Head of caudate nucleus (tissue), 42 donors: Measurements from ENCODE around the gene LIN7B.

Experiments
- DNase-seq, 42 donors: peaks; one replicate each; pipeline versions ENCODE4 v3.0.0 to v3.0.0-alpha.2; 2020 to 2021; ENCODE audit warnings: mixed read lengths in 7 of 42
- intact Hi-C: fragments of 100-400 bp; cut with DNase I; formaldehyde crosslinking; loops from one replicate; pipeline ENCODE4 v1.15.0; 2022

Gene LIN7B

DNA sequence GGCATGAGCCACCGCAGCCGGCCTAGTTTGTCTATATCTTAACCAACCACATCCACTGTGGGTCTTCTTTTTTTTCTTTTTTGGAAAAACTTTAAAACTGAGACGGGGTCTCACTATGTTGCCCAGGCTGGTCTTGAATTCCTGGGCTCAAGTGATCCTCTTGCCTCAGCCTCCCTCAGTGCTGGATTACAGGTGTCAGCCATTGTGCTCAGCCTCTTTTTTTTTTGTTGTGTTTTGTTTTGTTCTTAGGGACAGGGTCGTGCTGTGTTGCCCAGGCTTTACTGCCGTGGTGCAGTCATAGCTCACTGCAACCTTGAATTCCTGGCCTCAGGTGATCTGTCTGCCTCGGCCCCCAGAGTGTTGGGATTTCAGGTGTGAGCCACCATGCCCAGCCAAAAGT is 21.5 kb upstream of the LIN7B start:
- intact Hi-C loops: no loop called here
- DNase-seq: no peak

DNA sequence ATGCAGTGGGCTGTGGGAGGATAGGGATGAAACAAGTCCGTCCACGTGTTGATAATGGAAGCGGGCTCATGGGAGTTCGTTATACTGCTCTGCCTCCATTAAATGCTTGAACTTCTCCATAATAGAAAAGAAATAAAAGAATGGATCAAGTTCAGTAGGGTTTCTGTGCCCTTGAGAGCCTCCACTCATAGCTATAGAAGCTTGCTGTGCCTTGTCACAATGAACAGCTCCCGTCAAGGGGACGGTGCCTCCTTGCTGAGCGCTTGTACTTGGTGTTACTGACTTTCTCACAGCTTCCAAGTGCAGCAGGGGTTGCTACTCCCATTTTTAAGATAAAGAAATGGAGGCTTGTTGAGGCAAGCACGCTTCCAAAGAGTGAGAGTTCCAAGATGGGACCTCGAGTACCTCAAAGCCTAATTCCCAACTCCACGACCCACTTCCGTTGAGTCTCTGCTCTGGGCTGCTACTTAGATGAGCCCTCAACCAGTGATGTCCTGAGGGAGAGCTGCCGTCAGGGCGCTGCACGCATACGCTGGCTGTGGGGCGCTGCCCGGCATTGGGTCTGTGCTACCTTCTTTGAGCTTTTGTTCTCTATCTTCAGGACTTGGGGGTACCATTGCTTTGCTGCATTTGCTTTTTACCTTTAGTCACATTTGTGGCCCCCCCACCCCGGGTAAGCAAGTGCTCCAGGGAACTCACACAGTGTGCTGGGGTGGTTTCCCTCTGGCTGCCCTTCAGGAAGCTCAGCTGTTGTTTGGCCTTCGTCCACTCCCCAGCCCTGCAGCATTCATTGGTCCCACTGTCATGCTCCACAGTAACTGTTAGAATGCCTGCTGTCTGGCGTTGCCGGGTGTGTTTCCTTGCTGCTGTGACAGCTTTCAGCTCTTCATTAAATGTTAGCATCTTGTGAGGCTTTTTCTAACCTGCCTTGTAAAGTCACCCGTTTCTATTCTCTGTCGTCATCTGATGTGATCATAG is 19.4 kb upstream of the LIN7B start:
- intact Hi-C loops: loop anchor here (5.0 kb wide), 1 partner anchor 53 kb away; no protein-coding TSS in a partner anchor
- DNase-seq: peak in 34 of 42 donors; percentile 29 to 78 (median 52)

DNA sequence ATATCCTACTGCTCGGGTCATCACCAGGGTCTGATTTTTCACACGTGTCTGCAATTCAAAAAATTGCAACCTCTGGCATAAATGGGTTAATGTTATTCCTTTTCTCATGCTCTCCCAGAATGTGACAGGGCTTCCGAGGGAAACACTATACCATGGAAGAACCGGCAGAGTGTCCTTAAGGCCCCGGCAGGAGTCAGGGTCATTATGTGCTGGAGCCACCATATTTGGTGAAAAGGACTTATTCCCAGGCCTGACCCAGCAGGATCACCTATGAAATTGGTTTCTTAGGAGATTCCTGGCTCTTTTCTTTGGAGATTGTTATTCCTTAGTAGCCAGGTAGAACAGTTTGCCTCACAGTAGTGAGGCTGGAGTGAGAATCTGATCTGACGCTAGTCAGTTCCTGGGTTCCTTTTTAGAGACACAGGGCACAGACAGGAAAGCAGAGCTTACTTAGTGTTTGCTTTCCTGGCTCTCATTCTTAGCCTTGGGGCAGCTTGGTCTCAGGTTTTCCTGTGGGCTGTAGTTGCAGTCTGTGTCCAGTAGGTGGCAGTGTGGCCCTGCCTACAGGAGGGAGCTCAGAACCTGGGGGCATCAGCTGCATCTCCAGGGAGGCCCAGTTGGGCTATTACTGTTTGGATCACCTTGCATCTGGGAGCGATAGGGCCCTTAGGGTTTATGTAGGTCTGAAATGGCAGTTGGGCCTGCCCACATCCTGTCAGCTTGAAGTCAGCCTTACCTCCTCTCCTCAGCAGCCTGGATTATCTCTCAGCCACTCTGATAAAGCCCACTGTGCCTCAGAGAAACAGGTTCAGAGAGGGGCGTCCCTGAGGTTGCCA is 16.5 kb upstream of the LIN7B start:
- peak in 41 of 42 donors; percentile 51 to 88 (median 74) for DNase-seq
- intact Hi-C loops: loop anchor here (5.0 kb wide), 1 partner anchor 50 kb away; no protein-coding TSS in a partner anchor

DNA sequence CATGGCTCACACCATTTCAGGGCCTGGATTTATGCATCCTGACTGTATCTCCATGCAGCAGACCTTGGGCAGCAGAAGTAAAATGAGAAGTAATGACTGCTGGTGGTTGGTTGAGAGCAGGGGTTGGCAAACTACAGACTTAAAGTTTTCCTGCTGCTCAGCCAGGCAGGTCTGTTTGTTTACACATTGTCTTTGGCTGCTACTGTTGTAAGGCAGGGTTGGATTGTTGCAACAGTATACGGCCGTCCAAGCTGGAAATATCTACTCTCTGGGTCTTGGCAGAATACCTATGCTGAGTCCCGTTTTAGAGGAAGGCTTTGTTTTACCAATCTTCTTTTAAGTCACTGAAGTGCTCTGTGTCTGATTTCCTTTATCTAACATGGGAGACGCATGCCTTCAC is 15.4 kb upstream of the LIN7B start:
- no peak for DNase-seq
- intact Hi-C loops: loop anchor here (5.0 kb wide), 1 partner anchor 49 kb away; no protein-coding TSS in a partner anchor

DNA sequence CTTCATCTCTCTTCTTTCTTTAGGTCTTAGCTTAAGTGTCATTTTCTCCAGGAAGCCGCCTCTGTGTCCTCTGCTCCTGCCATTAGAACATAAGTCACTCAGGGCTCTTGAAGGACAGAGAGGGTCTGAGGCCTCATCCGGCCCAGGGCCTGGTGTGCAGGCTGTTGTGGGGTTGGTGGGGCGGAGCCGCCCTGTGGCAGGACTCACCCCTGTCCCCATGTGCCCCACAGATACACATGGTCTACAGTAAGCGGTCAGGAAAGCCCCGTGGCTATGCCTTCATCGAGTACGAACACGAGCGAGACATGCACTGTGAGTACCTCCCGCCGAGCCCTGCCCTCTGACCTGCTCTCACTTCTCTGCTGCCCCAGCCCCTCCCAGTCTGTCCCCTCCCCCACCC is 13.0 kb upstream of the LIN7B start:
- intact Hi-C loops: loop anchor here (10.0 kb wide), 1 partner anchor 114 kb away; no protein-coding TSS in a partner anchor
- DNase-seq: no peak

DNA sequence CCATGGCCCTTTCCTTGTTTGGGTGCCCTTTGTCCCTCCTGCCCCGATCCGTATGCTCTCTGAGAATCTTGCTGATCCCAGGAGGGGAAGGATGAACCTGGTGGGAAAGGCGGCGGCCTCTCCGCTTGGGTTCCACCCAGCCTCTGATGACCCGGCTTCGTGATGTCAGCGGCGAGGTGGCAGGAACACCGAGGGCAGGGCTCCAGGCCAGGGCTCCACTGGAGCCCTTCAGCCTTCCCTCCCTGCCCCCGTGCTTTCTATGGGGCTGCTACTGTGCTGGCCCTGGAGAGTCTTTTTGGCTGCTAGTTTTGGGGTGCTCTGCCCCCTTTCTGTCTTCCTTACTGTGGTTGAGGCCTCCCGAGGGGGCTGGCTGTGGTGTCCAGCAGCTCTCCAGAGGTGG is 11.9 kb upstream of the LIN7B start:
- DNase-seq: no peak
- intact Hi-C loops: loop anchor here (10.0 kb wide), 1 partner anchor 112 kb away; no protein-coding TSS in a partner anchor

DNA sequence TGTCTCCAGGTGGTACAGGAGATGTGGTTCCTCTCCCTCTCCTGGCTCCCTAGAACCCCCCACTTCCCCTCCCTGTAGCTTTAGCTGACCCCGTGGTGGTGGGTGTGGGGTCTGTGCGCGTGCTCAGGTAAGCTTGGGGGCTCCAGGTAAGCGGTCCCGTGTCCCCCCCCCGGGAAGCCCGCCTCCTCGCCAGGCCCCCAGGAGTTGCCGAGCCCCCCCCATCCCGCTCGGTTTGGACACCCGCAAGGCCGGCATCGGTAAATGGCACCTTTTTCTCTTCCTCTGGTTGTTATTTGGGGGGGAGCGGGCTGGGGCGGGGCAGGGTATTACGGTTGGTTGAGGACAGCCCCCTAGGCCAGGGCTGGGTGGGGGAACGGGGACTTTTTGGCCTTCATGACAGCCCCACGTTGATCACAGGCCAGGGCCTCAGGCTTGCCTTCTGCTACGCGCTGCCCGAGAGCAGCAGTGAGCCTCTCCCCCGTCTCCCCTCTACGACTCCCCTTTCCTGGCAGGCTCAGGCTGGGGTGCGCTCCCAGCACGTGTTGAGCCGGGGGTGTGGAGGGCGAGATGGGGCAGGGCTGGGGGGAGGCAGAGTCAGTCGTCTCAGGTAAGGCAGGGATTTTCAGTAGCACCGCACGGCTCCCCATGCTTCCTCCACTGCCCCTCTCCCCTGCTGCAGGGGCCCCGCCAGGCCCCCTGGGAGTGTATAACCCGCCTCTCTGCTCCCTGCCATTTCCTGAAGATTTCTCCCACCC is 10.7 kb upstream of the LIN7B start:
- DNase-seq: no peak
- intact Hi-C loops: loop anchor here (10.0 kb wide), 1 partner anchor 111 kb away; no protein-coding TSS in a partner anchor

DNA sequence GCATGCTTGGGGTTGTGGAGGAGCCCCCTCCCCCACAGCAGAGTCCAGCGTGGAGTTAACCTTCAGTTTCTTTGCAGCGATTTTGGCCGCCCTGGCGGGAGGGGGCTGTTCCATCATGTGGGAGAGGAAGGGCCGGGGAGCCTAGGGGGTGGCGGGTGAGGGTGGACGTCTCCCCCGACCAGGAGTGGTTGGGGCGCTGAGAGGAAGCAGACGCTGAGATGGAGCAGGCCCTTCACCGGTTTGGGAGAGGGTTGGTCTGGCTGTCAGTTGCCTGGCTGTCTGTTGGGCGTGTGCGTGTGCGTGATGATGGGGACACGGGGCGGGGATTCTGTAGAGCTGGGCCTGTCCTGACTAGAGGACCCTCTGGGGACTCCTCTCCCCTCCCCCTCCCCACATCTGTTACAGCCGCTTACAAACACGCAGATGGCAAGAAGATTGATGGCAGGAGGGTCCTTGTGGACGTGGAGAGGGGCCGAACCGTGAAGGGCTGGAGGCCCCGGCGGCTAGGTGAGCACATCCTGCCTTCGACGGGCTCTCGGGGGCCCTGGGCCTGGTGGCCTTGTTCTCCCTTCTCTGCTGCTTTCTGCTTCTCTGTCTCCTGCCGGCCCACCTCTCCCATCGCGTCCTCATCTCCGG is 9.8 kb upstream of the LIN7B start:
- intact Hi-C loops: loop anchor here (10.0 kb wide), 1 partner anchor 110 kb away; no protein-coding TSS in a partner anchor
- no peak for DNase-seq

DNA sequence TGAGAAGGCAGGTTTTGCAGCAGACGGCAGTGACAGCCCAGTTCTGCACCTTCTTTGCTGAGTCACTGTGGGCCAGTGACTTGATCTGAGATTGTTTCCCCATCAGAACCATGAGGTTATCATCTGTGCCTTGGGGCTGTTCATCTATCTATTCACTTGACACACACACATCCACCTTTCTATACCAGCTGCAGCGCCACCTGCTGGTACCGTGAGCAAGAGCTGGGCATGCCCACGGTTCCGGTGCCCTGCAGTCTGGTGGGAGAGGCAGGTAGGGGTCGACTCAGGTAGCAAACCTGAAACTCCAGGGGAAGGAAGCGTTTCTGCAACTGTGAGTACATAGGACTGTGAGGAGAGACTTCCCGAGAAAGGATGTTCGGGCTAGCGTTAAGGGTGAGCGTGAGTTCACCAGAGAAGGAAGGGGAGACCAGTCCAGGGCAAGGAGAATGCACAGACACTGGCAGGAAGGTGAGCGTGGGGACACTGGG is 7.5 kb upstream of the LIN7B start:
- intact Hi-C loops: loop anchor here (10.0 kb wide), 1 partner anchor 108 kb away; no protein-coding TSS in a partner anchor
- DNase-seq: peak; percentile 38 to 86 (median 70)

DNA sequence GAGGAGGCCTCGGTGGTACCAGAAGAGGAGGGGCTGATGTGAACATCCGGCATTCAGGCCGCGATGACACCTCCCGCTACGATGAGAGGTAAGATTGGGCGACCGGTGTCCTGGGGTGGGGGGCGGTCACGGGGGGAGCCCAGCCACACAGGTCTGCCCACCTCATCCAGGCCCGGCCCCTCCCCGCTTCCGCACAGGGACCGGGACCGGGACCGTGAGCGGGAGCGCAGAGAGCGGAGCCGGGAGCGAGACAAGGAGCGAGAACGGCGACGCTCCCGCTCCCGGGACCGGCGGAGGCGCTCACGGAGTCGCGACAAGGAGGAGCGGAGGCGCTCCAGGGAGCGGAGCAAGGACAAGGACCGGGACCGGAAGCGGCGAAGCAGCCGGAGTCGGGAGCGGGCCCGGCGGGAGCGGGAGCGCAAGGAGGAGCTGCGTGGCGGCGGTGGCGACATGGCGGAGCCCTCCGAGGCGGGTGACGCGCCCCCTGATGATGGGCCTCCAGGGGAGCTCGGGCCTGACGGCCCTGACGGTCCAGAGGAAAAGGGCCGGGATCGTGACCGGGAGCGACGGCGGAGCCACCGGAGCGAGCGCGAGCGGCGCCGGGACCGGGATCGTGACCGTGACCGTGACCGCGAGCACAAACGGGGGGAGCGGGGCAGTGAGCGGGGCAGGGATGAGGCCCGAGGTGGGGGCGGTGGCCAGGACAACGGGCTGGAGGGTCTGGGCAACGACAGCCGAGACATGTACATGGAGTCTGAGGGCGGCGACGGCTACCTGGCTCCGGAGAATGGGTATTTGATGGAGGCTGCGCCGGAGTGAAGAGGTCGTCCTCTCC is 6.3 kb upstream of the LIN7B start:
- DNase-seq: no peak
- intact Hi-C loops: loop anchor here (10.0 kb wide), 1 partner anchor 107 kb away; no protein-coding TSS in a partner anchor

DNA sequence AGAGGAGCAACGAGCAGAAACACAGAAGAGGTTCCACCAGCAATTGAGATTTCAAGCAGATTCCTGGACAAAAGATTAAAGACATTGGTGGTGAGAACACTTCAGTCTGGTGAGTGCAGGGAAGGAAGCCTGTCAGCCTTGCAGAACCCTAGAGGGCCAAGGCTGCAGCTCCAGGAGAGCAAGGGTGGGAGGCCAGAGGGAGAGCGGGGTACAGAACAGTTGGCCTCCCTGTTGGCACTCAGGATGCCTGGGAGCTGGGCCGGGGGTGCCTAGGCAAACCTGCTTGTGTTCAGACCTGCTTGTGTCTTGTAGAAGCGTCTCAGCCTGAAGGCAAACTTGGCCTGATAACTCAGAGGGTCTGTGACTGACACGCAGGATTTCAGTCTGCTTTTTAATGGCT is 5.1 kb upstream of the LIN7B start:
- DNase-seq: no peak
- intact Hi-C loops: loop anchor here (10.0 kb wide), 1 partner anchor 106 kb away; no protein-coding TSS in a partner anchor

DNA sequence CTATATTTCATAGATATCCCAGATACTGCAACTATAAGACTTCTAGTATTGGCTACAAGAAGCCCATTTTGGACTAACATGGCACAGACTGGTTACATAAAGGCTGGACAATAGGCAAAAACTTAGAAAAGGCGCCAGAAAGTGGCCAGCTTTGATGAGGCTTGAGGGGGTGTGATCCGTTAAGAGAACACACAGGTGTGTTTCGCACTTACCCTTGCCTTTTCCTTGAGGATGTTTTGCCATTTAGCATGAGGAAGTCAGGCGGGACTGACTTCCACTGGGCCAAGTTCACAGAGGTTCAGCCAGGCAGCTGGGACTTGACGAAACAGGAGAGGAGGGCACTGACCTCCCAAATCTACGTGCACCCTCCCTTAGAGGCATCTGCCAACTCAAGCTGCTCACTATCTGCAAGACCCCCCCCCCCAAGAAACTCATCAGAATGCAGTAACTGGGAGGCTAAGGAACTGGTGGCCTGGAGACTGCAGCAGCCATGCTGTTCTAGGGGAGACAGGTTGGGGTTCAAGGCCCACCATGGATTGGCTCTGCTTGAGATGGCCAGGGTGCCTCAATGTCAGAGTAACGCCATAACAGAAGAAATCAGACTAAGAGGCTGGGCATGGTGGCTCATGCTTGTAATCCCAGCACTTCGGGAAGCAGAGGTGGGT is 4.5 kb upstream of the LIN7B start:
- DNase-seq: no peak
- intact Hi-C loops: loop anchor here (10.0 kb wide), 1 partner anchor 105 kb away; no protein-coding TSS in a partner anchor

DNA sequence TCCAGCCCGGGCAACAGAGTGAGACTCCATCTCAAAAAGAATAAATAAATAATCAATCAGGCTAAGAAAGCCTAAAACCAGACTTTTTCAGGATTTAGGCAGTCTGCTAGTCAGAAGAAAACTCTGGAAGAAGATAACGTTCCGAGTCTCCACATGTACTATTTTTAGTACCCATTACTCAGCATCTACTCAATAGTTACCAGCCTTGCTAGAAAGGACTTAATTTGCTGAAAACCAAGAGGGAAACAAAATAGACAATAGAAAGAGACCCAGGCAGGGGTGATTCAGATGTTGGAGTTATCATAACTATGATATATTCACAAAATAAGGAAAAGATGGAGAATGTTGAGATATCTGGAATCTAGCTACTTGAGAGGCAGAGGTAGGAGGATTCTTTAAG is 3.6 kb upstream of the LIN7B start:
- DNase-seq: no peak
- intact Hi-C loops: no loop called here

DNA sequence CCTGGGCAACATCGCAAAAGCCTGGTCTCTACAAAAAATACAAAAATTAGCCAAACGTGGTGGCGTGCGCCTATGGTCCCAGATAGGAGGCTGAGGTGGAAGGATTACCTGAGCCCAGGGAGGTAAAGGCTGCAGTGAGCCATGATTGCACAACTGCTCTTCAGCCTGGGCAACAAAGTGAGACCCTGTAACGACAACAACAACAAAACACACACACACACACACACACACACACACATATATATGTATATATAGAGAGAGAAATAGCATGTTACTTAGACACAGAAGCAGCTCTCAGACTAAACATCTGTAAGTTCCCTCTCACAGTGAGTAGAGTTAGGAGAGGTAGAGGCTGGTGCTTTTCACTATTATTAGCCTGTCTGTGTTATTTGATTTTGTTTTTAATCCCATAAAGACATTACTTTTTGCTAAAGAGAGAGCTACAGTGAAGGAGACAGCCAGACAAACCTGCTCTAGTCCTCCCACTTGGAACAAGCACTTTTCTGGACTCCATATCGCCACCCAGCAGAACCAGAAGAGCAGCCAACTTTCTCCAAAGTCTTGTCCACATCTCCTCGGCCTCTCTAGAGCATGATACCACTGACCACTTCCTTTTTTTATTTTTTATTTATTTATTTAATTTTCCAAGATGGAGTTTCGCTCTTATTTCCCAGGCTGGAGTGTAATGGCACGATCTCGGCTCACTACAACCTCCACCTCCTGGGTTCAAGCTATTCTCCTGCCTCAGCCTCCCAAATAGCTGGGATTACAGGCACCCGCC is 2.8 kb upstream of the LIN7B start:
- intact Hi-C loops: no loop called here
- DNase-seq: no peak

DNA sequence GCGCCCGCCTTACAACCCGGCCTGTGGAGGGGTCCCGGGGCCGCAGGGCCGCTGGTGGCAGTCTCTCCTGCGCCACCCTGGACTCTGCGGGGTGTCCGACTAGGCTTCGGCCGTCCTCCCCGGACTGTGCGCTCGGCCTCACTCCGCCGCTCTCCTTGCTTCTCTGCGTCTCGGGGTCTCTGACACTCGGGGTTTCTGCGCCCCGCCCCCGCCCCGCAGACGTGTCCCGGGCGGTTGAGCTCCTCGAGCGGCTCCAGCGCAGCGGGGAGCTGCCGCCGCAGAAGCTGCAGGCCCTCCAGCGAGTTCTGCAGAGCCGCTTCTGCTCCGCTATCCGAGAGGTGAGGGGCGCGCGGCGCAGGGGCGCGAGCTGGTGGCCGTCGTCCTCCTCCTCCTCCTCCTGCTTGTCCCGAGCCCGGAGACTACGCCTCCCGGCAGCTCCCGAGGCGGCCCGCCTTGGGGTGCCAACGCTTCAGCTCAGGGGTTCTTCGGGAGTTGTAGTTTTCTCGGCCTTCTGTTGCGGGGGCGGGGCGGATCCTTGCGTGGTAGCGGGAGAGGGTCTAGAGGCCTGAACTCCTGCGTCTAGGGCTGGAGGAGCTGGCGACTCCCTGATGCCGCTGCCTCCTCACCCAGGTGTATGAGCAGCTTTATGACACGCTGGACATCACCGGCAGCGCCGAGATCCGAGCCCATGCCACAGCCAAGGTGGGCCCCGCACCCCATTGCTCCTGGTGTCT is 627 bp downstream of the LIN7B start:
- intact Hi-C loops: no loop called here
- DNase-seq: peak; percentile 73 to 95 (median 87)
